DMS114 treated with DMSO at 0.1 percent for 48 hours (cell line): ENCODE data around the gene DNAH1.

Source experiments
- DNase-seq: peaks from one replicate; lab custom pipeline; 2025; ENCODE audit not compliant: unreplicated experiment; lab: John Stamatoyannopoulos, UW

Gene DNAH1

GRCh38 chr3:52431459-52432223 is 115.5 kb downstream of the DNAH1 start:
- DNase-seq, result no peak

DNA sequence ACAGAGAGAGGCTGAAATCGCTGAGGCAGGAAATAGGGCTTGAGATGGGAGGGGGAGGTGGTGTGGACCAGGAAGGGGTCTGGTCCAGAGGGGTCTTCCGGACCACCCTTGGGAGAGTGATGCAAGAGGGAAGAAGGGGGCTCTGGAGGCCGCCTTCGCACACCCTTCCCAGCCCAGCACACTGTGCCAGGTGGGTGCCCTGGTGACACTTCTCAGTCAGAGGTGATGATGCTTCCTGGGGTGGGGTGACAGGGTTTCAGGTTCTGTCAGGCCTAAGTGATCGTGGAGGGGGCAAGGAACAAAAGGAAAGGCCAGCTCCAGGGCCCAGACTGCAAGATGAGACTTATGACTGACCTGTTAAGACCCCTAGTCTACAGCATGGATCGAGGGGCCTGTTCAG is 116.1 kb downstream of the DNAH1 start:
- no peak for DNase-seq

DNA sequence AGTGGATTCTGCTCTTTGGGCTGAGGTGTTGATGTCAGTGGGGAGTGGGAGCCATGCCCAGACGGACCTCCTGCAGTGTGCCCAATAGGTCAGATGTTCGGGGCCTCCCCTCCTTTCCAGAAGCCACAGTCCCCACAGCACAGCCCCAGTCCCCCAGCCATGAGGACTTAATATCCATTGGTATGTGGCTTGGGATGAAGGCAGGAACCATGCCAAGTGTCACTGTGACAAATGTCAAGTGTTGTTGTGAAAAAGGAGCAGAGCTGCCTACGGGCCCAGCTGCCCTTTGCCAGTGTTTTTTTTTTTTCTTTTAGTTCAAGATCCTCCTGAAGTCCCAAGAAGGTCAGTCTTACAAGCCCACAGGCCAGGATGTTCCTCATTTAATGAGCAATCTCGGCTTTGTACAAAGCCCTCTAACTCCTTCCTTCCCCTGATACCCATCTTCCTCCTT is 116.6 kb downstream of the DNAH1 start:
- no peak for DNase-seq

GRCh38 chr3:52433328-52433995 is 117.3 kb downstream of the DNAH1 start:
- DNase-seq, result no peak

GRCh38 chr3:52433996-52434479 is 117.9 kb downstream of the DNAH1 start:
- DNase-seq, result no peak

DNA sequence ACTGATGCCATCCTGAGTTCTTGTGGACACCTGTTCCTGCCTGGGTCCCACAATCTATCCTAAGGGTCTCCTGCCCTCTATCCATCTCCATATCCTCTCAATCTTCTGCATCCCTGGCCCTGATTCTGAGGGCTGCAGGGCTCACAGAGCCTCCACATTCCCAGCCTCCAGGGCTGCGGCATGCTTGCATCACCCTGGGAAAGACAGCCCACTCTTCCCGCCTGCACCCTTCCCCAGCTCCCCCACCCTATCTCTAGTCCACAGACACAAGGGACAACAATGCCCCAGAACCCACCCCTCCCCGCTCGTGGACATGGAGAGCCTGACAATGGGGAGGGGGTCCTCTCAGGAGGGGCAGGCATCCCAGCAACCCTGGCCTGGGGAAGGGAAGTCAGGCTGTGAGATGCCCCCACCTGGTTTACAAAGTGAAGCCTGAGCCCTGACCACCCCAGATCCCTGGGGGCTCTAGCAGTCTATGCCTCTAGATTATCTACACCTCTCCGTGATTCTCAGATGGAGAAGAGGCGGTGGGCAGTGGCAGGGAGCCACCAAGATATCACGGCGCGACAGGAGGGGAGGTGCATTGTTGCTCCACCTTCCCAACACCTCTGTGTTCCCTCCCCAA is 118.5 kb downstream of the DNAH1 start:
- no peak for DNase-seq

DNA sequence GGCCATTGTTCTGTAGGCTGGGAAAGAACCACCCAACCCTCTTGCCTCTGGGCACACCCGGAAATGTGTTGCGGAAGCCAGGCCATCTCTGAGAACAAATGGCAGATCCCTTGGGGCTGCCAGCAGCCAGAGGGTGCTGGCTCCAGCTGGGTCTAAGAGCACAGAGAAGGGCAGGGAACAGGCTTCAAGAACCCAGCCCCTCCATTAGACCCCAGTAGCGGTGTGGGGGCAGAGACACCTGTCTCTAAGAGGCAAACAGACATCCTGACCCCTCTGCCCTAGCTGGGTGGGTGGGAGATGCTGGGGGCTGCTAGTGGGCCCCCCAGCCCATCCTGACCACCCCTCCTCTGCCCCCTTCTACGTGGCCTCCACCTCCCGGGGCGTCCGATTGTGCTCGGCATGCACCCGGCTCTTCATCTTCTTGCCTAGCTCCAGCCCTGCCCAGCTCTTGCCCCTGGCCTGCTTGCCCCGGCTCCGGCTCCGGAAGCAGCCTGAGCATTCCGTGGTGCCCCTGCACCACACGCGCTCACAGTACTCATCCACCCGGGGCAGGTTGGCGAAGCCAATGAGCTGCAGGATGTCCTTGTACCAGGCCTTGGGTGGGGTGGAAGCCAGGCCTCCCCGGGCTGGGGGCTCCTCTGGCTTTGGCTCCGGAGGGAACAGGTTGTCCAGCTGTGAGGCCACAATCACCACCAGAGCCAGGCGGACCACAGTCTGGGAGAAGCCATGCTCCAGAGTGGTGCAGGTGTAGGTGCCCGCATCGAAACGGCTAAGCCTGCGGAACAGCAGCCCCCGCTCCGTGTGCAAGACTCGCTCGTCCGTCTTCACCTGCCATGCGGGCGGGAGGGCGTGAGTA is 119.4 kb downstream of the DNAH1 start:
- DNase-seq, result no peak

- DNase-seq, result no peak
Measured at GRCh38 chr3:52436500-52437149, 120.5 kb downstream of the DNAH1 start.

DNA sequence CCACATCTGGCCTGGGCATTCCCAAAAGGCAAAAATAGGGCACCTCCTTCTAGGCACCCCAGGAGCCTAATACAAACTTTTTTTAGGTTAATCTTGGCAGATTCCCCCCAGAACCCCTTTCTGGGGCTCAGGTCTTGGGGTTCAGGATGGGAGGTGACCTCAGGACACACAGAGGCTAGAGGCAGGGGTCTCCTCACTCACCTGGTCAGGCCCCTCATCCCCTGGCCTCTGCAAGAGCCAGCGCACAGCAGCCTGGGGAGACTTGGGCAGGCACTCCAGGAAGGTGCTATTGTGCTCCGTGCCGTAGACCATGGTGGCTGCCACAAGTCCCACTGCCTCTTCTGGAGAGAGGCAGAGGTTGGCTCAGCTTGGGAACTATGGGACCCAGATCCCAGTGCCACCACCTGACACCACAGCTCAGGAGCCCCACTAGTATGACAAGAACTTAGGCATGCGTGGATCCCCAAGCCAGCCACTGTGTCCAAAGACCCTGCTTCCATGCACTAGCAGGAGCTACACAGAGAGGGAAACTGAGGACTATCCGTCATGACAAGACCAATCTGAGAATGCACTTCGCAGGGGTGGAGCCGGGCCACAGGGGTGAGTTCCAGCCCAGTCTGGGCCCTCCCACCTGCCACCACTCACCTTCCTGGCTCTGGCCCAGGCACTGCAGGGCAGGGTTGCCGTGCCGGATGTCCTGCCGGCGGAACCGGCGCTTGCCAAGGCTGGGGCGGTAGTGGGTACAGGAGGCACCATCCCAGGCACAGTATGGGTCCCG is 121.4 kb downstream of the DNAH1 start:
- DNase-seq, result no peak

- no peak for DNase-seq
Measured at GRCh38 chr3:52438104-52438376, 121.9 kb downstream of the DNAH1 start.

DNA sequence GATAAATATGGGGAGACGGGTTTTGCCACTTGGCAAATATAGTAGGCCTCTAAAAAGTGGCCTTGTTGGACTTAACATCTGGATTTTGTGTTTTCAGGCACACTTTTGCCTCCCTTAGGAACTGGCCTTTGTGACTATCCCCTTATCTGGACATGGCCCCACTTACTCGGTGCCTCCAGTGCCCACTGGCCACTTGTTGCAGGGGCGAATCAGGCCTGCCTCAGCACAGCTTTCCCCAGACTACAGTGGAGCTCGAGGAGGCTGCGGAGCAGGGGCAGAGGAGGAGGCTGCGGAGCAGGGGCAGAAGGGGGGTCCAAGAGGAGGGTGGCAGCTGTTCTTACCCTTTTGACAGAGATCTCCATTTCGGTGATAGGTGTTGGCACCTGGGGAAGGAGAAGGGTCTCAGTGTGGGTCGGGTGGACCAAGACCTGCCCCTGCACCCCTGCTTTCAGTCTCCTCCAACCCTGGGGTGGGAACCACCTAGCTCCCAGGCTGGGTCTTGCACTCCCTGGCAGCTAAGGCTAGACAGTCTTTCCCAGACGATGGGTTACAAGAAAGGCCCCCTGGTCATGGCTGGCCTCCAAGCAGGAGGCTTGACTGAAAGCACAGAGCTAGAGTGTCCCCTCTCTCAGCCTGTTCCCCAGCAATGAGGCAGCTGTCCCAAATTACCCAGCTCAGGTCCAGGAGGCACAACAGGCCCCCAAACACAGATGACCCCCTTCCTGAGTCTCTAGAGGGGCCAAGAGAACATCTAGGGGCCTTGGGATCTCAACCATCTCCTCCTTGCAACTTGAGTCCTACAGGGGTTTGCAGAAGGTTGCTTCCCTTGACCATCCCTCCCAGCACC is 122.7 kb downstream of the DNAH1 start:
- DNase-seq, result no peak

GRCh38 chr3:52439426-52440248 is 123.5 kb downstream of the DNAH1 start:
- DNase-seq, result no peak

DNA sequence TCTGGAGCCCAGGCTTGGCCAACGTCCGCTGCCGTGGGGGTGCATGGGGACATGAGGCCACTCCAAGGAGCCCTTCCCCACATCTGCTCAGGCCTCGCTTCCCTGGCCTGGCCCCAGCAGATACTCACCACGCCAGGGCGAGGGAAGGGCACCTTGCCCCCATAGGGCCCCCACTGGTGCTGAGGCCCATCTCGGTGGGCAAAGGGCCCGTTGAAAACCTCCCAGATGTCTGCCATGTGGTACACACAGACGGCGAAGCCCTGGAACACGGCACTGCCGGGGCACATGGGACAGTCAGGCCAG is 124.1 kb downstream of the DNAH1 start:
- no peak for DNase-seq

- DNase-seq, result no peak
Measured at GRCh38 chr3:52440671-52441070, 124.6 kb downstream of the DNAH1 start.

DNA sequence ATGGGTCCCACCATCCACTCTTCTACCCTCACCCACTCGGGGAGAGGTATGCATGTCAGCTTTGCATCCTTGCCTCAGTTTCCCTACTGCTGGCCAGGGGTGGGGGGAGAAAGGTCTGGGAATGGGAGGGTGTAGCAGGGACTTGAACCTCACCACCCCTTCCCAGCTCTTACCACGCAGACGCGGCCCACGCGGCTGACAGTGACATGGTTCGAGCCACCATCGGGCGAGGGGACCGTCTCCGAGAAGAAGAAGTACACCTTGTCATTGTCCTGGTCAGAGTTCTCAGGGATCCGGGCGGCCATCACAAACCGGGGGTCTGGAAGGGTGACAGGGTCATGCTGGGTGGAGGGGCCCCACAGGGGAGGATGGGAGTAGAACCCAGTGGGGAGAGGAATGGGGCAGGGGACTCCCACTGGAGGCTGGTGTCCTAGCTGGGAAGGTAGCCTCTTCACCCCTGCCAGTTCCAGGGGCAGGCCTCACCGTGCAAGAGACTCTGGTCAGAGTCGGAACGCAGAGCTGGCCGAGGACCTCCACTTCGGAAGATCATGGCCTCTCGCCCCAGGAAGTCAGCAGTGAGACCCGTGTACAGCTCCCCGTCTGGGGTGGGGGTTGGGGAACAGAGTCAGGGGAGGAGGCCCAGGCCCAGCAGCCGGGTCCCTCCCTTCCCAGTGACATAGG is 125.1 kb downstream of the DNAH1 start:
- no peak for DNase-seq

DNA sequence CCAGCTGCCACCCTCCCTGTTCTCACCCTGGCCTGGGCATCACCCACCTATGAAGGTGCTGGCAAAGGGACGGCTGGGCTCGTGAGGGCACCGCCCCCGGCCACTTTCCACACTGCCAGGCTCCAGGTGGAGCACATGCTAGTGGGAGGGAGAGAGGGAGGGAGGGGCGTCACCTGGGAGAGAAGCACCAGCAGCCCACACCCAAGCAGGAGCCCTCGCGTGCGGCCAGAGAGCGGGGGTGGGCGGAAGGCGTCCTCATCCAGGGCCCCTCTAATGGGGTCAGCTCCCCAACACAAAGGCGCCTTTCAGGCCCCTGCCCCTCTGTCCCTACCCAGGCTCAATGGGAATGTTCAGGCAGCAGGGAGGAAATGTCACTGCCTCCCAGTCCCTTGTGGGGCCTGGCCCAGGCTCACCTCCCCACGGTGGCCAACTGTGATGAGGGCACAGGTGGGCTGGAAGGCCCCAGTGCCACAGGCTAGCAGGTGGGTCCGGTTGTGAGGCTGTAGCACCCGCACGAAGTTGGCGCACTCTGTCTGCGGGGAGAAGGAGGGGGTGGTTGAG is 125.7 kb downstream of the DNAH1 start:
- no peak for DNase-seq

- DNase-seq, result no peak
Measured at GRCh38 chr3:52442409-52443267, 126.5 kb downstream of the DNAH1 start.
